HG03159 (cell line): ENCODE data around the gene PTPN9.
"Not testable (repeated sequence)": the region's sequence is repeated elsewhere in the genome, so short reads cannot be mapped to it uniquely, and the experiment has no call there.

Experiments used
- ATAC-seq: cut with Tn5 transposase; IDR thresholded peaks from one replicate; pipeline ENCODE4 v1.9.1; 2021; ENCODE audit warnings: mild to moderate bottlenecking, moderate library complexity; ENCODE audit not compliant: unreplicated experiment

Gene PTPN9

DNA sequence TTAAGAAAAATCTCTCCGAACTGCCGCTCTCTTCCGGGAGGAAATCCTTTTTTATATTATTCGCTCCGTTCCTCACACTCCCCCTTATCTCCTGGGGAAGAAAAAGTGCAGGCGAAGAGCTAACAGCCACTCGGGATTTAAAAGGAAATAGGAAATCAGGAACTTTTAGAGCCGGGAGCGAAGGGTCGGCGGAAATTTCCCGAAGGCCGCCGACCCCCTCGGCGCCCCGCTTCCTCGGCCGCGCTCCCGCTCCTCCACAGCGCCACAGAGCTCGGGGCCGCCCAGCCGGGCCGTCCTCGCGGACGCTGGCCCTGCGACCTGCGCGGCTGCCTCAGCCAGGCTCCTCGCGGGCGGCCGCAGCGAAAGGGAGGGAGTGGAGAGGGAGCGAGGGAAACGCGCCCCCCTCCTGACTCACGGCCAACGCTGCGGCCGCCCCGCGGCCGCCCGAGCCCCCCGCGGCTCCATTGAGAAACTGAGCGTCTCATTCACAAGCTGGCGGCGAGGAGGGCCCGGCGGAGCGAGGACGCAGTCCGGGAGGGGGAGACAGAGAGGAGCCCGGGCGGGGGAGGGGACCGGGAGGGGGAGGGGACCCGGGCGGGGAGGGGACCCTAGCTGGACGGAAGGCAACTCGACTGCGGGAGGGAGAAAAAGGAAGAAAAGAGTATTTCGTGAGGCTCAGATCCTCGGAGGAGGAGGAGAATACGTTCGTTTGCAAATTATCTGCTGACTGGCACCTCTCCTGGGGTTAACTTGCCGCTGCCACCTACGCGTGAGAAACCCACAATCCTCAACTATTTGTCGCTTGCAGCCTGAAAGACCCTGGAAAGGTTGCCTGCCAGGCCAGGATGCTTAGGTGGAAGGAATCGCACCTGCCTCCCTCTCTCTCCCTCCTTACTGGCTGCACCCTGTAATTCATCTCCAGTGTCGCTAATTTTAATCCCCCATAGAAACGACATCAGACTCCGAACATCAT, at the start of gene PTPN9:
Gene PTPN9 (minus strand): TSS at position 368 of the 973 bp plus-strand sequence. CDS start 539 bp downstream, outside the sequence.
- ATAC-seq, result peak; percentile 64

GRCh38 chr15:75625542-75626347, 46.6 kb upstream of the PTPN9 start, which contains the start of gene SNUPN:
Gene SNUPN (minus strand): TSS chr15:75625725. CDS start chr15:75621051, 4,674 bp downstream.
- ATAC-seq, result peak; percentile 78

GRCh38 chr15:75622505-75622904, 43.4 kb upstream of the PTPN9 start:
- no peak for ATAC-seq

- no peak for ATAC-seq
Observed at GRCh38 chr15:75620841-75621391, 41.8 kb upstream of the PTPN9 start.

GRCh38 chr15:75620058-75620820, 41.1 kb upstream of the PTPN9 start:
- no peak for ATAC-seq

DNA sequence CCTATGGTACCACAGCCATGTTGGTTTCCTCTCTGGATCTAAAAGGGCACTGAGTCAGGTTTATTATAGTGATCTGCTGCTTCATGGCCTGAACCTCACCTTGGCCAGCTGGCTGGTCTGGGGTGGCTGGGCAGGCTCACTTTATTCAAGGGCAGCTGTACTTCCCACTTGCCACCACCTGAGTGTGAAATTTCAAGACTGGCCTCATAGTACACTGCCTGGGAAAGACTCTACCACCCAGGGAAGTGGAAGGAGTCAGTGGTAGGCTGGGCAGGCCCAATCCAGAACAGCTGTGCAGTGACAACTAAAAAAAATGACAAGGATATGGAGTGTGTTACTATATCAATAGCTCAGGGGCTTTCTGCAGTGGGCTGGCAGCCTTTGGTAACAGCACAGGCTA, 37.7 kb upstream of the PTPN9 start:
- no peak for ATAC-seq

GRCh38 chr15:75606711-75607699, 27.9 kb upstream of the PTPN9 start:
- no peak for ATAC-seq

DNA sequence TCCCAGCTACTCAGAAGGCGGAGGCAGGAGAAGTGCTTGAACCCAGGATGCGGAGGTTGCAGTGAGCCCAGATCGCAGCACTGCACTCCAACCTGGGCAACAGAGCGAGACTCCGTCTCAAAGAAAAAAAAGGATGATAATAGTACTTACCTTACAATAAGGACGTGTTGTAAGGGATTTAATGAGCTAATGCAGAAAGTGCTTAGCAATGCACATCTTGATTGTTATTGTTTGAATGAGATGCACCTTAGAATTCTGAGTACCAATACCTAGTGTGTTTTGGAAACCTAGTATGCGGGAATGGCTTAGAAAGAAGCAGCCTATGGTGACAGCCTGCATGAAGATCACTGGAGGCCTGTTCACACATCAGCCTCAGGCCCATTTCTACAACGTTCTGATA, 26.9 kb upstream of the PTPN9 start:
- ATAC-seq, result no peak

- ATAC-seq, result no peak
Observed at GRCh38 chr15:75599401-75599800, 20.3 kb upstream of the PTPN9 start.

DNA sequence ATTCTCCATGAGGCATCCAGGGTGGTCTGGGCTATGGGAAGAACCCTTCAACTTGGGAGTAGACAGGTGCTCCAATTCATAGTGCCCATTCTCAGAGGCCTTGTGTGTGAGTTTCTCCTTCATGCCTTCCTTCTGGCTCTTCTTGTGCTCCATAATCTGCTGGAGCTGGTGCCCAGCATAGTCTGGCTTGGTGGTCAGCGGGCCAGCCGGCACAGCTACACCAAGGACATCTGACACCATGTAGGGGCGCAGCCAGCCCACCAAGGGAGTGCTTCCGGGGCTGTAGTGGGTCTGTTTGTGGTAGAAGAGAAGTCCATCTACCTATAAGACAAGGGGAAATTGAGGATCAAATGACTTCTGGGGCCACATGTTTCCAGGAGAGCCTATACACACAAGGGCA, 19.2 kb upstream of the PTPN9 start:
- ATAC-seq, result no peak

DNA sequence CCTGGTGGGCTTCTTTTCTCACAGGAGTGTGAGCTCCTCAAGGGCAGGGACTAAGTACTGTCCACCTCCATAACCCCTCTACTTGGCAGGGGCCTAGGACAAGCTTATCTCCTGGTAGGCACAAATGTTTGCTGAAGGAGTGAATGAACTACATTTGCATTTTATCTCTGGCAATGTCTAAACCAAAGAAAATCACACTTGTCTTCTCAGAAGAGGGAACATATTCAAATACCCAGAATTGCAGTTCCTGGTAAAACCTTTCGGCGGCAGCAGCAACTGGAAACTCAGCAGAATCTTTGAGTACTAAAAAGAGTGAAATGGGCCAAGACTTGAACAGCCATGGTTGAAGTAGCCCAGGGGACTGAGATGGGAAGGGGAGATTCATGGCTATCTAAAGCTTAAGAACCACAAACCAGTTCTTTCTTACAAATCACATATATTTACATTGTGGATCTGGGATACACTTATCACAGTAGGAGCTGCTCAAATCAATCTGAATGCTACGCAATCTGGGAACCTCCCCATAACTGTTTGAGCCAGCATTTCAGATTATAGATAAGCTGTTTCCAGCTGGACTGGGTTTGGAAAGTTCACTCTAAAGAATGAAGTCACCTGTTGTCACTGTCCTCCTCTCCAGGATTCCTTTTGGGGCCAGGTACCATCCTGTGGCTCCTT, 18.7 kb upstream of the PTPN9 start:
- ATAC-seq, result no peak

GRCh38 chr15:75596703-75597345, 17.7 kb upstream of the PTPN9 start:
- ATAC-seq, result no peak

DNA sequence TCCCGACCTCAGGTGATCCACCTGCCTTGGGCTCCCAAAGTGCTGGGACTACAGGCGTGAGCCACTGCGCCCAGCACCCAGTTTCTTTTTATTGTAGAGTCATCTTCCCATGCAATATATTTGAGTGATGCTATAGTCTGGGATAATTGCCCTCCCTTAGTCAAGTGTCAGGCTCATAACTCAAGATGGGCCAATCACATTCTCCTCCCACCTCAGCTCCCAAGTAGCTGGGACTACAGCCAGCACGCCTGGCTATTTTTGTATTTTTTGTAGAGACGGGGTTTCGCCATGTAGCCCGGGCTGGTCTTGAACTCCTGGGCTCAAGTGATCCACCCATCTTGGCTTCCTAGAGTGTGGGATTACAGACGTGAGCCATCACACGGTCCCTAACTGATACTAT, 15.2 kb upstream of the PTPN9 start:
- ATAC-seq, result no peak

DNA sequence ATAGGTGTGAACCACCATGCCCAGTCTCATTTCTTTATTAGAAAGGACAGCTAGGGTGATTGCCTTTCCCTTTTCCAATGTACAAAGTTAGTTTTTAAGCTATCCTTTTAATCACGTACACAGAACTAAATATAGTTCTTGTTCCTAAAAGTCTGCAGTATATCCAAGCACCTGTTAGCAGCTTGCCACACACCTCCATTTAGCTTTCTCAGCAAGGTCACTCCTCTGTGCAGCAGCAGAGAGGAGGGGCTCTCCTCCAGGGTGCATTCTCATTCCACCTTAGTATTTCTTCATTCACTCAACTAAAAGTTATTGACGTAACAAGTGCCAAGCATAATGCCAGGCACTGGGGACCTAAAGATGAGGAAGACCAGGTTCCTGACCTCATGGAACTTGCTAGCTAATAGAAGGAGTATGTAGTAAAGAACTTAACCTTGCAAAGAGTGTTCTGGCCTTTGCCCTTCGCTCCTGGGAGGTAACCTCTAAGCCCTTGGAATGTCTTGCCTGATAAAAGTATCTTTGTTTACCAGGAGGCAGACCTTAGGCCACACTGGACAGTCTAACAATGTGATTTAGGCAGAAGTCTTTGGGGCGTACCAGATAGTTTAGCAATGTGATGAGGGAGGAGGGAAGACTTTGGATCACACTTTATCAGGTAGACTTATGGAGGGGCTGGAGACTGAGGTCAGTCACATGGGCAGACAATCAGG, 12.7 kb upstream of the PTPN9 start:
- ATAC-seq, result no peak

DNA sequence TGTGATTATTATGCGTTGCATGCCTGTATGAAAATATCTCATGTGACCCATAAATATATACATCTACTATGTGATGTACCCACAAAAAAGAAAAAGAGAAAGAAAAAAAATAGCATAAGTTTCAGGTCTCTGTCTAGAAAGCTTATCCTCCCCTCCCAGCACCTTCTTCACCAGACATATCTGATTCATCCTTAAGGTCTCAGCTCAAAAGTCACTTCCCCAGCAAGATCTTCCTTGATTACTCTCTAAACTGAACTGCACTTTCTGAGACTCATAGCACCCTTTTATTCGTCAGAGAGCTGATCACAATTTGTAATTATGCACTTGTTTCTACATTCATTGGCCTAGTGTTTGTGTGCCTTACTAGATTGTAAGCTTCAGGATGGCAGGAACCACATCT, 11.1 kb upstream of the PTPN9 start:
- no peak for ATAC-seq

- no peak for ATAC-seq
Observed at GRCh38 chr15:75589071-75589470, 10.0 kb upstream of the PTPN9 start.

- not testable (repeated sequence) for ATAC-seq
Observed at GRCh38 chr15:75586422-75586821, 7.3 kb upstream of the PTPN9 start.

- ATAC-seq, result no peak
Observed at GRCh38 chr15:75584121-75584520, 5.0 kb upstream of the PTPN9 start.
